K562 (cell line): ENCODE results near the gene ACOT13. TPM values are rescaled to one million over a fixed set of nuclear protein-coding genes. Genes with fewer than 3 reads are reported as not detected.
A peak's percentile ranks its signal among the peaks of the same experiment; 100 is the strongest.
"Not testable (repeated sequence)": the region's sequence is repeated elsewhere in the genome, so short reads cannot be mapped to it uniquely, and the experiment has no call there.

Source experiments
- FOXM1 ChIP-seq, 2 experiments: fragments of 450-650 bp in 1 of 2; sonication (generic) in 1 of 2; formaldehyde crosslinking in 1 of 2; IDR thresholded peaks; 2 replicates each; pipeline versions ENCODE4 v1.6.1 to v1.9.0; 2017 to 2022; ENCODE audit warnings: low read depth in 2 of 2, mild to moderate bottlenecking in 2 of 2, missing genetic modification reagents in 1 of 2, moderate library complexity in 1 of 2
- KDM5B ChIP-seq: fragments of 200-600 bp; sonication (generic); IDR thresholded peaks from 2 replicates; pipeline ENCODE4 v1.6.1; 2012; ENCODE audit warnings: low read depth, mild to moderate bottlenecking, moderate library complexity, low read length, control low read depth, inconsistent platforms; ENCODE audit not compliant: insufficient replicate concordance
- NFRKB ChIP-seq: fragments of 450-650 bp; IDR thresholded peaks from 2 replicates; pipeline ENCODE4 v1.6.1; 2016; ENCODE audit warnings: low read depth
- NR4A1 ChIP-seq, 2 experiments: fragments of 250-450 bp in 1 of 2; fragments of 450-650 bp in 1 of 2; sonication (Bioruptor Pico) in 1 of 2; IDR thresholded peaks; 2 replicates each; pipeline versions ENCODE4 v1.4.0 to v1.6.1; 2016 to 2020; ENCODE audit warnings: mild to moderate bottlenecking in 2 of 2, missing compliant biosample characterization in 1 of 2, missing genetic modification characterization in 1 of 2, moderate library complexity in 1 of 2
- POLR2AphosphoS5 ChIP-seq: IDR thresholded peaks from 2 replicates; pipeline ENCODE4 v1.6.1; 2011; ENCODE audit warnings: mild to moderate bottlenecking, low read depth, low read length, moderate library complexity; ENCODE audit not compliant: control insufficient read depth, insufficient read depth
- RCOR1 ChIP-seq, 2 experiments: IDR thresholded peaks; 2 replicates each; pipeline ENCODE4 v1.6.1; 2012; ENCODE audit warnings: low read depth in 2 of 2, low read length in 2 of 2, borderline replicate concordance in 1 of 2, improper control_type of control experiment in 1 of 2
- RFX1 ChIP-seq: fragments of 450-650 bp; IDR thresholded peaks from 2 replicates; pipeline ENCODE4 v1.6.1; 2016; ENCODE audit warnings: mild to moderate bottlenecking, moderate library complexity
- SP1 ChIP-seq: sonication (generic); formaldehyde crosslinking; IDR thresholded peaks from 2 replicates; pipeline ENCODE4 v1.8.1; 2022; ENCODE audit warnings: mild to moderate bottlenecking, missing genetic modification reagents
- SRF ChIP-seq, 2 experiments: fragments of 250-450, 450-650 bp in 1 of 2; sonication (Bioruptor Pico) in 1 of 2; sonication (generic) in 1 of 2; formaldehyde crosslinking; IDR thresholded peaks; 2 replicates each; pipeline versions ENCODE4 v1.5.0 to v1.5.1; 2020 to 2022; ENCODE audit warnings: mild to moderate bottlenecking in 1 of 2, missing genetic modification reagents in 1 of 2
- TAF1 ChIP-seq: IDR thresholded peaks from 2 replicates; pipeline ENCODE4 v1.6.1; 2011; ENCODE audit warnings: mild to moderate bottlenecking, low read length, moderate library complexity; ENCODE audit not compliant: insufficient read depth, control insufficient read depth, severe bottlenecking; ENCODE audit errors: extremely low read depth
- ZFX ChIP-seq: sonication (generic); formaldehyde crosslinking; IDR thresholded peaks from 2 replicates; pipeline ENCODE4 v1.8.0; 2022; ENCODE audit warnings: mild to moderate bottlenecking, missing genetic modification reagents, moderate library complexity
- ZNF644 ChIP-seq: fragments of 200-800 bp; sonication (Bioruptor generic); IDR thresholded peaks from 2 replicates; pipeline ENCODE4 v1.6.1; 2016; ENCODE audit warnings: low read depth, missing genetic modification characterization, missing compliant biosample characterization
- polyA plus RNA-seq, 8 experiments: library from polyadenylated mRNA; depleted of rRNA in 4 of 8; stranded (reverse) in 5 of 8; unstranded in 3 of 8; fragments of >200 nt; fragmentation: Nextera tagmentation in 2 of 8; fragmentation: Illumina TruSeq in 1 of 8; extraction: Ambion mirVana in 2 of 8; extraction: Trizol in 1 of 8; gene quantifications; 2 replicates each; pipeline versions ENCODE4 v1.2.1 to v1.2.3, GENCODE V29; 2011 to 2014; ENCODE audit warnings: inconsistent platforms in 1 of 8, missing spikeins in 1 of 8
- total RNA-seq, 7 experiments: library from RNA; depleted of rRNA in 6 of 7; stranded (reverse); fragments of >200 nt in 6 of 7; fragmentation: Illumina TruSeq in 2 of 7; extraction: Trizol in 2 of 7; gene quantifications; 2 replicates each; pipeline versions ENCODE4 v1.2.1 to v1.2.3, GENCODE V29; 2011 to 2021; ENCODE audit warnings: low replicate concordance in 1 of 7
- TF ChIP-seq, protein P1 (sequence below): fragments of 450-650 bp; conservative IDR thresholded peaks from 2 replicates; pipeline ENCODE4 v1.6.1; 2016; ENCODE audit warnings: missing genetic modification characterization, low read depth, mild to moderate bottlenecking, missing compliant biosample characterization, moderate library complexity
- TF ChIP-seq, protein P2 (sequence below): sonication (generic); formaldehyde crosslinking; IDR thresholded peaks from 2 replicates; pipeline ENCODE4 v1.9.0; 2022; ENCODE audit warnings: mild to moderate bottlenecking, missing genetic modification reagents
- TF ChIP-seq, protein P3 (sequence below), 2 experiments: fragments of 450-650 bp in 1 of 2; sonication (generic) in 1 of 2; formaldehyde crosslinking in 1 of 2; IDR thresholded peaks in 1 of 2; conservative IDR thresholded peaks in 1 of 2; 2 replicates each; pipeline versions ENCODE4 v1.6.1 to v1.8.1; 2016 to 2023; ENCODE audit warnings: mild to moderate bottlenecking in 2 of 2, moderate library complexity in 2 of 2, inconsistent platforms in 1 of 2, missing genetic modification reagents in 1 of 2

ACOT13 gene
- total and polyA plus RNA-seq, 9 of the 15 experiments (the other 6 are each of a cell fraction or from before 2014, with no cell fraction given), result 14.1 to 129 (median 65.7) TPM

DNA sequence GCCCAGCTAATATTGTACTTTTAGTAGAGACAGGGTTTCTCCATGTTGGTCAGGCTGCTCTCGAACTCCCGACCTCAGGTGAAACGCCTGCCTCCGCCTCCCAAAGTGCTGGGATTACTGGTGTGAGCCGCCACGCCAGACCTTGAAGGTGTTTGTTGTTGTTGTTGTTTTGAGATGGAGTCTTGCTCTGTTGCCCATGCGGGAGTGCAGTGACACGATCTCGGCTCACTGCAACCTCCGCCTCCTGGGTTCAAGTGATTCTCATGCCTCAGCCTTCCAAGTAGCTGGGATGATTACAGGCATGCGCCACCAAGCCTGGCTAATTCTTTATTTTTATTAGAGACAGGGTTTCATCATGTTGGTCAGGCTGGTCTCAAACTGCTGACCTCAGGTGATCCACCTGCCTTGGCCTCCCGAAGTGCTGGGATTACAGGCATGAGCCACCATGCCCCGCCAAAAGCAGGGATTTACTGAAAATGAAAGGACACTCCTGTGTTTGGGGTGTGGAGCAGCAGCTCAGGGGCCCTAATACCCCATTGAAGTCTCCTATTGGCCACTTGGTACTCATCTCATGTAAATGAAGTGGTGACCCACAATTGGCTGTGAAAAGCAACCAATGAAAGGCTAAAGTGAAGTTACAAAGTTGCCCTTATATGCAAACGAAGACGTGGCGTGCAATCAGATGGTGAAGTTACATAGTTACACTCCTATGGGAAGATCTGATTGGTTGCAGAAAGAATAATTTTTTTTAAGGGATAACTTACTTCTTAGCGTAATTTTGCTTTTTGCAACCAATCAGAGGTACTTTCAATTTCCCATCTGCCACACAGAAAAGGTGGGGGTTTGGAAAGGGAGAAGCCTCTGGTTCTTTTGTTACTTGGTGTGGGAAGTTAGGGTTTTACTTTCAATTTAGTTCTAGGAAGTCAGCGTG lies 1.5 kb downstream of the ACOT13 start (continued):
- TF ChIP-seq NR4A1 (CRISPR knock-in tag; IDR thresholded peaks at IDR 0.05); FOXM1 (CRISPR knock-in tag; IDR thresholded peaks at IDR 0.05; ENCODE audit: low read depth): not testable (repeated sequence)
- TF ChIP-seq NR4A1 (tag; IDR thresholded peaks at IDR 0.05), result peak; percentile 40; the same call in 1 of the 2 replicates
- TF ChIP-seq, protein P1, sequence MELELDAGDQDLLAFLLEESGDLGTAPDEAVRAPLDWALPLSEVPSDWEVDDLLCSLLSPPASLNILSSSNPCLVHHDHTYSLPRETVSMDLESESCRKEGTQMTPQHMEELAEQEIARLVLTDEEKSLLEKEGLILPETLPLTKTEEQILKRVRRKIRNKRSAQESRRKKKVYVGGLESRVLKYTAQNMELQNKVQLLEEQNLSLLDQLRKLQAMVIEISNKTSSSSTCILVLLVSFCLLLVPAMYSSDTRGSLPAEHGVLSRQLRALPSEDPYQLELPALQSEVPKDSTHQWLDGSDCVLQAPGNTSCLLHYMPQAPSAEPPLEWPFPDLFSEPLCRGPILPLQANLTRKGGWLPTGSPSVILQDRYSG (tag), result peak; percentile 78; the same call in 1 of the 2 replicates
- TF ChIP-seq, protein P2, sequence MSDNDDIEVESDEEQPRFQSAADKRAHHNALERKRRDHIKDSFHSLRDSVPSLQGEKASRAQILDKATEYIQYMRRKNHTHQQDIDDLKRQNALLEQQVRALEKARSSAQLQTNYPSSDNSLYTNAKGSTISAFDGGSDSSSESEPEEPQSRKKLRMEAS (CRISPR knock-in tag), result peak; percentile 42; the same call in 1 of the 2 replicates
- TF ChIP-seq, protein P3, sequence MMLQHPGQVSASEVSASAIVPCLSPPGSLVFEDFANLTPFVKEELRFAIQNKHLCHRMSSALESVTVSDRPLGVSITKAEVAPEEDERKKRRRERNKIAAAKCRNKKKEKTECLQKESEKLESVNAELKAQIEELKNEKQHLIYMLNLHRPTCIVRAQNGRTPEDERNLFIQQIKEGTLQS (IDR thresholded peaks at IDR 0.05), result peak; percentile 30; the same call in 1 of the 2 replicates
- TF ChIP-seq, protein P3 (CRISPR knock-in tag; conservative IDR thresholded peaks at IDR 0.05), result 0 out of 2 replicates have a peak, but pooled peaks have one; percentile 24
- TF ChIP-seq FOXM1 (IDR thresholded peaks at IDR 0.05; ENCODE audit: low read depth), result peak; percentile 96
- TF ChIP-seq RCOR1 (IDR thresholded peaks at IDR 0.05; ENCODE audit: borderline replicate concordance in 1 of 2, low read depth in 2 of 2, low read length in 2 of 2), result peak; percentile 11 to 35; a peak in 2 of 4 replicates
- TF ChIP-seq SP1 (CRISPR knock-in tag), result peak; percentile 60
- TF ChIP-seq ZFX (CRISPR knock-in tag), result 0 out of 2 replicates have a peak, but pooled peaks have one; percentile 33
- TF ChIP-seq TAF1, result peak; percentile 51
- peak in 1 of 2 experiments; percentile 95; a peak in 2 of 4 replicates for TF ChIP-seq SRF (CRISPR knock-in tag; IDR thresholded peaks at IDR 0.05)
- peak; percentile 47; the same call in 1 of the 2 replicates for TF ChIP-seq NFRKB
- peak; percentile 94 for TF ChIP-seq ZNF644 (tag)
- TF ChIP-seq POLR2AphosphoS5, result peak; percentile 44; the same call in 1 of the 2 replicates
- TF ChIP-seq RFX1, result peak; percentile 37; the same call in 1 of the 2 replicates
- TF ChIP-seq KDM5B, result peak; percentile 83
